Measurements from ENCODE around the gene NCAPH2. TPM values are rescaled to one million over a fixed set of nuclear protein-coding genes. Genes with fewer than 3 reads are reported as not detected.

Gene NCAPH2
- total RNA-seq, 1 donor from 2014 or later, result 41.2 TPM

- no peak overlapping the region for H3K4me2 ChIP-seq
- peaks cover 22% of the 10 kb centered on the region for H3F3A ChIP-seq (ENCODE audit: low read depth)
- H3K27me3 ChIP-seq, result peaks cover 18% of the 10 kb centered on the region
- H3K4me1 Mint-ChIP-seq, result peaks cover 12% of the 10 kb centered on the region
- H3K27ac ChIP-seq, result no peak overlapping the region
- peaks cover 7% of the 10 kb centered on the region for H3K4me1 ChIP-seq
- H3K9ac ChIP-seq, result no peak overlapping the region
- peak overlapping the region; percentile 55 for H3K4me3 Mint-ChIP-seq
- no peak overlapping the region for H2AFZ ChIP-seq (replicated peaks)
- H3K9me3 Mint-ChIP-seq, result no peaks in the 10 kb centered on the region
- TF ChIP-seq CTCF (IDR thresholded peaks at IDR 0.05) (no peak), EZH2phosphoT487 (IDR thresholded peaks at IDR 0.05) (no peak), EZH2 (IDR thresholded peaks at IDR 0.05) (no peak)
- H3K36me3 ChIP-seq, result no peaks in the 10 kb centered on the region
- H3K4me3 ChIP-seq, result no peak overlapping the region
- H3K9me3 ChIP-seq (ENCODE audit: low read depth), result no peaks in the 10 kb centered on the region
- no peak overlapping the region for H3K27ac Mint-ChIP-seq
- H3K79me2 ChIP-seq (ENCODE audit: low read depth), result peaks cover 9% of the 10 kb centered on the region
- peaks cover 16% of the 10 kb centered on the region for H3K27me3 Mint-ChIP-seq (ENCODE audit: insufficient read depth, low read depth)
- H3K36me3 Mint-ChIP-seq, result peaks cover 10% of the 10 kb centered on the region
- peaks cover 34% of the 10 kb centered on the region for H4K20me1 ChIP-seq (ENCODE audit: low read depth)
- no peak for DNase-seq (ENCODE audit: low spot score)
Measured at GRCh38 chr22:50522806-50523438, 14.9 kb downstream of the NCAPH2 start.

GRCh38 chr22:50523458-50523805 is 15.4 kb downstream of the NCAPH2 start:
- Histone ChIP-seq H3K27ac (no peak overlapping the region), H3K4me1 (peaks cover 7% of the 10 kb centered on the region), H3K4me3 (no peak overlapping the region), H3F3A (ENCODE audit: low read depth) (peaks cover 27% of the 10 kb centered on the region), H3K4me2 (no peak overlapping the region), H3K9me3 (ENCODE audit: low read depth) (no peaks in the 10 kb centered on the region), H2AFZ (replicated peaks) (no peak overlapping the region), H3K36me3 (no peaks in the 10 kb centered on the region), H3K9ac (no peak overlapping the region), H3K27me3 (peaks cover 23% of the 10 kb centered on the region), H4K20me1 (ENCODE audit: low read depth) (peaks cover 39% of the 10 kb centered on the region), H3K79me2 (ENCODE audit: low read depth) (peaks cover 9% of the 10 kb centered on the region)
- peaks cover 21% of the 10 kb centered on the region for H3K27me3 Mint-ChIP-seq (ENCODE audit: insufficient read depth, low read depth)
- DNase-seq (ENCODE audit: low spot score), result no peak
- no peak for TF ChIP-seq EZH2 (IDR thresholded peaks at IDR 0.05)
- peak overlapping the region; percentile 55 for H3K4me3 Mint-ChIP-seq
- H3K36me3 Mint-ChIP-seq, result peaks cover 10% of the 10 kb centered on the region
- peaks cover 12% of the 10 kb centered on the region for H3K4me1 Mint-ChIP-seq
- H3K27ac Mint-ChIP-seq, result no peak overlapping the region
- H3K9me3 Mint-ChIP-seq, result no peaks in the 10 kb centered on the region

DNA sequence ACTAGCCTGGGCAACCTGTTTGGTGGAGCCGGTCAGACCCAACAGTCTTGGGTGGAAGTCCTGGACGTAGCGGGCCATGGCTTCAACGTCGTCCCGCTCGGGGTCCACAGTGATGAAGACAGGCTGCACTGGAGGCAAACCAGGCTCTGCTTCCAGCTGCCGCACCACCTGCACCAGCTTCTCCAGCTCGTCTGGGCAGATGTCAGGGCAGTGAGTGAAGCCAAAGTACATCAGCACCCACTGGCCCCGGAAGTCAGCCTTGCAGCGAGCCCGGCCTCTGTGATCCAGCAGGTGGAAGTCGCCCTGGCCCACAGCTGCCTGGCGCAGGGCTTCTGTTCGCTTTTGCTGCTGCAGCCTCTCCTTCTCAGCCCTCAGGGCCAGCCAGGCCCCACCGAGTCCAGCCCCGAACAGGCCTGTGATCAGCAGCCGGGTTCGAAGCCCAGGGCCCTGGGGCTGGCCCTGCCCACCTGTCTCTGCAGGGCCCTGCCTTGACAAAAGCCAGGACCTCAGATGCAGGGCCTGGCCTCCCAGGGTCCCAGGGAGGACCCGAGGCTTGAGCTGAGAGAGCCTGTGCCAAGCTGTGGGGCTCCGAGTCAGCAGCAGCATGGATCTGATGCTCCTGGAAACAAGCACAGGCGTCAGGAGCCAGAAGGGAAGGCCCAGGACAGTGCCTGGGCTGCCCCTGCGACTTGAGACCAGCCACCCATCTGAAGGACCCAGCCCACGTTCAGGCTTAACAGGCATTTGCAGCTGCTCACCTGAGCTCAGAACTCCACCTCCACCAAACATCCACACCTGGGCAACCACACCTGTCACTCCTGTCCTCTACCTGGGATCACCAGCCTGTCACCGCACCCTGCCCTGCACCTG is 16.0 kb downstream of the NCAPH2 start:
- H3K27ac ChIP-seq, result no peak overlapping the region
- no peak for TF ChIP-seq EZH2 (IDR thresholded peaks at IDR 0.05)
- no peak for TF ChIP-seq CTCF (IDR thresholded peaks at IDR 0.05)
- TF ChIP-seq EZH2phosphoT487 (IDR thresholded peaks at IDR 0.05), result no peak
- no peak overlapping the region for H2AFZ ChIP-seq (replicated peaks)
- H3K79me2 ChIP-seq (ENCODE audit: low read depth), result peaks cover 9% of the 10 kb centered on the region
- H3K9me3 ChIP-seq (ENCODE audit: low read depth), result no peaks in the 10 kb centered on the region
- Mint-ChIP-seq H3K27me3 (ENCODE audit: insufficient read depth, low read depth) (peaks cover 27% of the 10 kb centered on the region), H3K27ac (peak overlapping the region; percentile 74), H3K4me1 (peaks cover 12% of the 10 kb centered on the region), H3K4me3 (peak overlapping the region; percentile 89), H3K36me3 (peaks cover 10% of the 10 kb centered on the region), H3K9me3 (no peaks in the 10 kb centered on the region)
- peaks cover 32% of the 10 kb centered on the region for H3F3A ChIP-seq (ENCODE audit: low read depth)
- H3K4me3 ChIP-seq, result peak overlapping the region; percentile 92
- no peak for DNase-seq (ENCODE audit: low spot score)
- H4K20me1 ChIP-seq (ENCODE audit: low read depth), result peaks cover 45% of the 10 kb centered on the region
- H3K4me2 ChIP-seq, result peak overlapping the region; percentile 99
- no peaks in the 10 kb centered on the region for H3K36me3 ChIP-seq
- H3K27me3 ChIP-seq, result peaks cover 29% of the 10 kb centered on the region
- peaks cover 7% of the 10 kb centered on the region for H3K4me1 ChIP-seq
- H3K9ac ChIP-seq, result no peak overlapping the region

Measured in neural progenitor cell (in vitro differentiated cells).